HG02642 (cell line): ENCODE data around the gene ASB16.
"Not testable (repeated sequence)": the region's sequence is repeated elsewhere in the genome, so short reads cannot be mapped to it uniquely, and the experiment has no call there.

Experiments
- ATAC-seq: cut with Tn5 transposase; IDR thresholded peaks from one replicate; pipeline ENCODE4 v1.9.1; 2021; ENCODE audit warnings: mild to moderate bottlenecking; ENCODE audit not compliant: unreplicated experiment, poor library complexity

Gene ASB16

DNA sequence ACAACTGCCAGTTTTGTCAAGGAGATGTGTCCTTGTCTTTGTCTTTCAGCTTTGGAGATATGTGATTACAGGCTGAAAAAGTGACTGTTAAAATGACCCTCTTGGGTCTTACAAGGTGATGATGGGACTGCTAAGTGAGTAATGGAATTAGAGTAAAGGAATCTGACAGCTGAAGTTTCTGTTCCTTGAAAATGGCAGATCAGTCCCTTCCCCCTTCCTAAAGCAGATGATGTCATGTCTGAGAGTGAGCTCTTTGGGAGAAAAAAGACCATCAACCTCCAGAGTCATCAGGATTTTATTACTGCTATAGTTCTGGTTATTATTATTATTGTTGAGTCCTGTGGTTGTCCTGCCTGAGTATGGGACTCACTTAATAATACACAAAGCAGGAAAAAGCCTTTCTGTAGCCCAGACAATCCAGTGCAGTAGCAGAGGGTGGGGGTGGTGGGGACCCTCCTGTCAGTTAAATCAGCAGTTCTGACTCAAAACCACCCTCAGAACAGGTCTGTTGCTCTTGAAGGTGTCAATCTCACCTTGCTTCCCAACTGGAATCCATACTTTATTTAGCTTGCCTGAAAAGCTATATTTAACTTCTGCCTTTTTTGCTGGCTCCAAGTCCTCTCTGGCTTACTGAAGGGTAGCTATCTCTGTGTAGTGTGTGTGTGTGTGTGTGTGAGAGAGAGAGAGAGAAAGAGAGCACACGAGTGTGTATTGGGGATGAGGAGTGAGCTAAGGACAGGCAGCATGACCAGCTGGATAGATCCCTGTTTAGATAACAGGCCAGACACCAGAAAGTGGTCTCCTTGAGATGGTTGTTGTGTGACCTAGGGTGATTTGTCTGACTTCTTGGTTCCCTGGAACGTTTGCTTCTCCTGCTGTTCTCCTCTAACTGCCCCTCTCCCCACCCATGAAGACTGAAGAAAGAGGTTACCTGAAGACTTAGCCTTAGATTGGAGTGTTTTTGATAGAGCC, 23.8 kb upstream of the ASB16 start:
- no peak for ATAC-seq

DNA sequence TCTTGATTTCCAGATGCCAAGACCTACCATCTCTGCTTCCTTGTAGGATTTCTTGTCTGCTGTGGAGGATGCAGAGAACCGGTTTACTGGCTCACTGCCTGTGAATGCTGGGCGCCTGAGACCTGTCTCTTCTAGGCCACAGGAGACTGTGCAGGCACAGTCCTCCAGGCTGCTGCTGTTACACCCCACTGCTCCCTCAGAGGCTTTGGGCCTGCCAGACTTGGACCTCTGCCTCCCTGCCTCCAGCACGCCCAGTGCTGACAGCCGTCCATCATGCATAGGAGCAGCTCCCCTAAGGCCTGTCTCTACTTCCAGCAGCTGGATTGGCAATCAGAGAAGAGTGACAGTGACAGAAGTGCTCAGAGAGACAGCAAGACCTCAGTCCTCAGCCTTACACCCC, 22.7 kb upstream of the ASB16 start:
- ATAC-seq, result no peak

DNA sequence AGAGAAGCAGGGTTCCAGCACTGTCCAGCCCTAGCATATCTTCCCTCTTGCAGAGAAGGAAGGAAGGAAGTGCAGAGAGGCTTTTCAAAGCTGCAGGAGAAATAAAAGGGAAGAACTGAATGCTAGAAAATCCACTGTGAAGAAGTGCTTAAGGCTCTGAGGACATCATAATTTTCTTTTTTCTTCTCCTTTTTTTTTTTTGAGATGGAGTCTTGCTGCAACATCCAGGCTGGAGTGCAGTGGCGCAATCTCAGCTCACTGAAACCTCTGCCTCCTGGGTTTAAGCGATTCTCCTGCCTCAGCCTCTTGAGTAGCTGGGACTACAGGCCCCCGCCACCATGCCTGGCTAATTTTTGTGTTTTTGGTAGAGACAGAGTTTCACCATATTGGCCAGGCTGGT, 21.4 kb upstream of the ASB16 start:
- ATAC-seq, result not testable (repeated sequence)

DNA sequence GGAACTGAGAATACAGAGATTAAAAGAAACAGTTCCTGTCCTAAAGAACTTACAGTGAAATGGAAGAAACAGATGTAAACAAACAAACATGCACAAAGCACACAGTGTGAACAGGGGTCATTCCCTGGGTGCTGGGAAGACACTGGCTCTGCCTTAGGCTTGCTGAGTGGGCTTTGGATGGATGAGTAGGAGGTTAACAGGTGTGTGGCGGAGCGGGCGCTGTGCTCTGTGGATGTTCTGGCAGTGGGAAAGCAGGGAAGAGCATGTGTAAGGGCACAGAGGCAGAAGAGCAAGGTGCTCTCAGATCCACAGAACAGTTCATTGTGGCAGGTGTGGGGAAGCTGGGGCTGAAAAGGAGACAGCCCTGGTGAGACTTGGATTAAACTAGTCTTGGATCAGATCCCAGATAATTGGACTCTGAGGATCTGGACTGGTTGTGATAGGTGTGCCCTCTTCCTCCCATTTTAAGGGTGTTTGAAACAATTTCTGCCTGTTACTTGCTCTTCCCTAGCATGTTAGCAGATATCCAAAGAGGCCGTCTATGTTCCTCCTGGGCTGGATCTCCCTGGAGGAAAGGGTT, 20.7 kb upstream of the ASB16 start:
- no peak for ATAC-seq

DNA sequence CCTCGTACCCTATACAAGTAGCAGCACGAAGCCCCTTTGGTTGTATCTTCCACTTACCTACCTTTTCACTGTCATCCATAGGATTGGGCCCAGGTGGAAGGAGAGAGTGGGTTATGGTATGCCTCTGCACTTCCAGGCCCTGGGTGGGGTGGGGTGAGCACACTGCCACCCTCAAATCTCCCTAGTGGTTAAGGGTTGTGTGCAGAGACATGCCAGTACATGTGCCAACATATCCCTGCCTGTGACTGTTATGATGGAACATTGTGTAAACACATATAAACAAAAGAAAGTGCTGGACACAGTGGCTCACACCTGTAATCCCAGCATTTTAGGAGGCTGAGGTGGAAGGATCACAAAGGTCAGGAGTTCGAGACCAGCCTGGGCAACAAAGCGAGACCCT, 17.6 kb upstream of the ASB16 start:
- no peak for ATAC-seq

DNA sequence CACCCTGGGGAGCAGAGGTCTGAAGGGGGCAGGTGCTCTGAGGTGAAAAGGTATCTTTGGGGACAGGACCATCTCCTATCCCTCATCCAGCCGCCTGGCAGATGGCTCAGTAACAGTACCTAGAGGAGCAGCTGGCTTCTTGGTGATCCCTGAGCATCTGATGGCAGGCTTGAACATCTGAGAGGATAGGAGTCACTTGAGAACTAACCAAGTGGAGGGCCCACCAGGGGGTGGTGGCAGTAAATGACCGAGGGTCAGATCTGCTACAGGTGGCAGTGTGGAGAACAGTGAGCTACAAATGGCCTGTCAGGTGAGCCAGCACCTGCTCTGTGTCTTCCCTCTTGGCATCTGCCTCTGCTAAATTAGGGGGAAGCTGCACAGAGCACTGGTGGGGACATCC, 15.0 kb upstream of the ASB16 start:
- ATAC-seq, result no peak

DNA sequence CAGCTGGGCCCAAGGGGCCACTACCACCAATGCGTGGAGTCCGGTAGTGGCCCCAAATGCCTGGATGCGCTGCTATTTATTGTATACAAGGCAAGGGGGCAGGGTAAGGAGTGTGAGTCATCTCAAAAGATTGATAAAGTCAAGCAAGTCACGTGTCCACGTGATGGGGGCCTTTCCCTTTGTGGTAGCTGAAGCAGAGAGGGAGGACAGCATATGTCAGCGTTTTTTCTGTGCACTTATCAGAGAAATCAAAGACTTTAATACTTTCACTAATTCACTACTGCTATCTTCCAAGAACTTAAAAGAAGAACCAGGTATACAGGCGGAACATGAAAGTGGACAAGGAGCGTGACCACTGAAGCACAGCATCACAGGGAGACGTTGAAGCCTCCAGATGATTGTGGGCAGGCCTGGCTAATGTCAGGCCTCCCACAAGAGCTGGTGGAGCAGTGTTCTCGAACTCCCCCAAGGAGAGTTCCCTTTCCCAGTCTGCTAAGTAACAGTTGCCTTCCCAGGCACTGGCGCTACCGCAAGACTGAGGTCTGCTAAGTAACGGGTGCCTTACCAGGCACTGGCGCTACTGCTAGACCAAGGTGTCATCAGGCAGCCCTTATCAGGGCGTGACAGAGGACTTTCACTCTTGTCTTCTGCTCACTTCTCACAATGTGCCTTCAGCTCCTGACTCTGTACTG, 10.8 kb upstream of the ASB16 start:
- ATAC-seq, result no peak

DNA sequence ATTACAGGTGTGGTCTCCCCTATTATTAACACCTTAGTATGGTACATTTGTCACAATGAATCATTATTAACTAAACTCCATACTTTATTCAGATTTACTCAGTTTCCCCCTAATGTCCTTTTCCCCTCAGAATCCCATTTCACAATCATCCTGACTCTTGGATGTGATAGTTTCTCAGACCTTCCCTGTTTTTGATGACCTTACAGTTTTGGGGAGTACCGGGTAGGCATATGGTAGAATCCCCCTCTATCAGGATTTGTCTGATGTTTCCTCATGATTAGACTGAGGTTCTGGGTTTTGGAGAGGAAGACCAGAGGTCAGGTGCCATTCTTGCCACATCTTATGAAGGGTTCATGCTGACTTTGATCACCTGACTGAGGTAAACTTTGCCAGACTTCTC, 6.0 kb upstream of the ASB16 start:
- ATAC-seq, result no peak

DNA sequence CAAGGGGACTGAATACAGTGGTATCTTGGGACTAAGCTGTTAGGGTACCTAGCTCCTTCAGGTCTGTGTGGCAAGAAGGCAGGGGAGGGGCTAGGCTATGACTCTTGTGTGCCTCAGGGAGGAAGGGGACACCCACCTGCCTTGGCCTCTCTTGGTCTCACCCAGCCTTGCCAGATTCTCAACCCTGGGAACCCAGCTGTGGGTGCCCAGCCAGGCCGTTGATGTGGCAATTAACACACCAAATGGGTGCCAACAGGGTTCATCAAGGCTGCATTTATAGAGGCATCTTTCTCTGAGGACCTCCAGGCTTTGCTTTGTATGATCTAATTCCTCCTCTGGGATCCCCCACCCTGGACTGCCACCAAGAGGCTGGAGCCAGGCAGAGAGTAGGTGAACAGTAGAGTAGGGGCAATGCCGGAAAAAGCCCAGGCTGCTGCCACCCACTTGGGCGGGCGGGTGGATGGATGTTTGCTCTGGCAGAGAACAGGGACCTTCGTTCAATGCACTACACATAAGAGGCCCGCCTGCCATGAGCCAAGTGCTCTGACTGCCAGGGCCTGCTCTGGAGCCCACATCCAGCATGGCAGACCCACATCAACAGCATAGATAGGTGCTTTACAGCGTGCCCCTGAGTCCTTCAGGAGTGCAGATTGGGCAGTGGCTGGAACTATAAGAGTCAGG, 3.2 kb upstream of the ASB16 start:
- ATAC-seq, result no peak

DNA sequence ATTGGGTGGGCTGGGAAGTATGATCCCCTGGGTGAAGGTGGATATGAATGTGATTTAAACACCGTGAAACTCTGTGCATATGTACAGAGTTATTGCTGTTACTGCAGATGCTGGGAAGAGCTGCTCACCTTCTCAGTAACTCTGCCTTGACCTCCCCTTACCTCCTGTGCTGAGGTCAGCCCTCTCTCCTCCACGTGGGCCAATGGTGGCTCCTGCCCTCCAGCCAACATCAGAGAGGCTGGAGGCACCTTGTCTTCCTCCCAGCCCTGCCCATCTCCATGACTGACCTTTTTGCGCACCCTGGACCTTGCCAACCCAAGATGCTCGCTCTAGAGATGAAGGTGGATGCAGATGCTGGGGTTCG, 387 bp upstream of the ASB16 start:
- no peak for ATAC-seq

DNA sequence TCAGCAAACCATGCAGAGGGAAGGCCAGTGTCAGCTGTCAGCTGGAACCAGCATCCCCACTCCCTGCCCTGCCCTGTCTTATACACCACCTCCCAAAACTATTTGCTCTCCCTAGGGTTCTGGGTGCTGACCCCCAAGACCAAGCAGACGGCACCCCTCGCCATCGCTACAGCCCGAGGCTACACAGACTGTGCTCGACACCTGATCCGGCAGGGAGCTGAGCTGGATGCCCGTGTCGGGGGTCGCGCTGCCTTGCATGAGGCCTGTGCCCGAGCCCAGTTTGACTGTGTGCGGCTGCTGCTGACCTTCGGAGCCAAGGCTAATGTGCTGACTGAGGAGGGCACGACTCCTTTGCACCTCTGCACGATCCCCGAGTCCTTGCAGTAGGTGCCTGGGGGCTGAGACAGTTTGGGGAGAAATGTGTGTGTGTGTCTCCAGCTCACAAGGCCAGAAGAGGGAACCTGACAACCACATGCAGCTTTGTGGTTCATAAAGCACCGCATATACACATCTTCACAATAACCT, 1.5 kb downstream of the ASB16 start:
- no peak for ATAC-seq

DNA sequence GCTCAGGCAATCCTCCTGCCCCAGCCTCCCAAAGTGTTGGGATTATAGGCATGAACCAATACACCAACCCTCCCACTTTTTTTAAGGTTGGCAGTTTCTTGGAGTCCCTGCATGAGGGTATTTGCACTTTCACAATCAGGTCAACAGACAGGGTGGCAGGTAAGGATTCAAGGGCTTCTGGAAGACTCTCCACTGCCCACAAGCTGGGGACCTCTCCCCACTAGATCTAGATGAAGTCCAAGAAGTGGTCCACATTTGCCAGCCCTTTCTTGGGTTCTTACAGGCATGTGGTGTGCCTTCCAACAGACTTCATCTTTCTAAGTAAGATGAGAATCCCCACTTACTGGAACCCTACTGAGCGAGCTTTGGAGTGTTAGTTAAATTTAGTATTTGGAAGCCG, 3.9 kb downstream of the ASB16 start:
- no peak for ATAC-seq

DNA sequence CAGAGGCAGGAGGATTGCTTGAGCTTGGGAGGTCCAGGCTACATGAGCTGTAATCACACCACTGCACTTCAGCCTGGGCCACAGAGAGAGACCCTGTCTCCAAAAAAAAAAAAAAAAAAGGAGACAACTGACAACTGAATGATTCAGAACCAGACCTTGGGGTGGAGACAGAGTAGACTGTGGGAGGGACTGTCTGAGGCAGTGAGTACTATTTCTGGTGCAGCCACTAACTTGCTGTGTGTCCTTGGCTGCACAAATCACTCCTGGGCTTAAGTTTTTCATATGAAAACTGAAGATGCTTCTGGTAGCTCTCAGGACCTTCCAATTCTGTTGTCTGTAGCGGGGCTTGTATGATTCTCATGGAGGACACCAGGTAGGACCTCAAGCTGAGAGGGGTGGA, 5.8 kb downstream of the ASB16 start:
- ATAC-seq, result no peak

DNA sequence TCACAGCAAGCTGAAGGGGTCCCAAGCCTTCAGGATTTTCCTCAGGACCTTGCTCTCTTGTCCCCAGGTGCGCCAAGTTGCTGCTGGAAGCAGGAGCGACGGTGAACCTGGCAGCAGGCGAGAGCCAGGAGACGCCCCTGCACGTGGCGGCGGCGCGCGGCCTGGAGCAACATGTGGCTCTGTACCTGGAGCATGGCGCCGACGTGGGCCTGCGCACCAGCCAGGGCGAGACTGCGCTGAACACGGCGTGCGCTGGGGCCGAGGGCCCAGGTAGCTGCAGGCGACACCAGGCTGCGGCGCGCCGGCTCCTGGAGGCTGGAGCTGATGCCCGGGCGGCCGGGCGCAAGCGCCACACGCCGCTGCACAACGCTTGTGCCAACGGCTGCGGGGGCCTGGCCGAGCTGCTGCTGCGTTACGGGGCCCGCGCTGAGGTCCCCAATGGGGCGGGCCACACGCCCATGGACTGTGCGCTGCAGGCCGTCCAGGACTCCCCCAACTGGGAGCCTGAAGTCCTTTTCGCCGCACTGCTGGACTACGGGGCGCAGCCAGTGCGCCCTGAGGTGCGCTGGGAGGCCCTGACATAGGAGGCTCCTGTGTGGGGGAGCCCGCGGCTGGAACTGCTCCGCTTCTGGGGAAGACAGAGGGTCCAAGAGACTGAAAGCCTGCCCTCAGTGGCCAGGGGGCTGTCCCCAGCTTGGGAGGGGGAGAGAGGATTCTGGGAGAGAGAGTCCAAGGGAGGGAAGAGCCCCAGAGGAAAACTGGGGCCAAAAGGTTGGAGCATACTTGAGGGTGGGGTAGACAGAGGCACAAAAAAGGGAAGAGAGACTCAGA, 6.4 kb downstream of the ASB16 start:
- no peak for ATAC-seq

DNA sequence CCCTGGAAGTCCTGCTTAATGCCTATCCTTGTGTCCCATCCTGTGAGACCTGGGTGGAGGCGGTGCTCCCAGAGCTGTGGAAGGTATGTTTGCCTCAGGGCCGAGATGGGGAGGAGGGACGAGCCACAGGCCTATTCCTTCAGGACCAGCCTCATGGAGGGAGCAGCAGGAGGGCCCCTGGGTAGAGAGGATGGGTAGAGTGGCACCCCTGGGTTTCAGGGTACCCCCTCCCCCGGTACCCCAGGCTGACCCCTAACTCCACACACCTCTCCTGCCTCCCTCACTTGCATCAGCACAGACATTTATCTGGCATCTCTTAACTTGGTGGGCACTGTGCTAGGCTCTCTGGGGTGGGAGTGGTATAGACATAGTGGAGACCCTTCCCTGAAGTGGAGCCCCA, 7.1 kb downstream of the ASB16 start:
- no peak for ATAC-seq

DNA sequence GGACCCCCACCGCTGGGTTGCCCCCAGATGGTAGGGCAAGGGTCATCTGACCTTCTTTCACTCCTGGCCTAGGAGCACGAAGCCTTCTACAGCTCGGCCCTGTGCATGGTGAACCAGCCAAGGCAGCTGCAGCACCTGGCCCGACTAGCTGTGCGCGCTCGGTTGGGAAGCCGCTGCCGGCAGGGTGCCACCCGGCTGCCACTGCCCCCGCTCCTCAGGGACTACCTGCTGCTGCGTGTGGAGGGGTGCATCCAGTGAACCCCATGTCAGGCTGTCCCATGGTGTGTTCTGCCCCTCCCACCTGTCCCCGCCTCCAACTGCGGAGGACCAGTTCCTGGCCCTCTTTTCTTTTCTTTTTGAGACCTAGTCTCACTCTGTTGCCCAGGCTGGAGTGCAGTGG, 7.6 kb downstream of the ASB16 start:
- ATAC-seq, result no peak

DNA sequence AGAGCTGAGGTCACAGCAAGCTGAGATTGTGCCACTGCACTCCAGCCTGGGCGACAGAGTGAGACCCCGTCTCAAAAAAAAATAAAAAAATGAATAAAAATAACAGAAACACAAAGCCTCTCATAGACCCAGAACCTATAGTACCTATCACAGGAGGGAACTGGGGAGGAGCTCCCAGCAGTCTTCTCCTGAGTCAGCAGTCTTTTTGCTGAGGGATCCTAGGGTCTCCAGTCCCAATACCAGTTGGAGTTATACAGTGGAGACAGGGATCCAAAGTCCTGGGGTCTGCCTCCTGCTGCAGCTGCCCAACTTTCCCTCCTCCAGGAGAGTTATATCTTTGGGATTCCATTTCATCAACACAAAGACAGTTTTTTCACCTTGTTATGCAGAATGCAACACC, 12.5 kb downstream of the ASB16 start:
- ATAC-seq, result no peak

DNA sequence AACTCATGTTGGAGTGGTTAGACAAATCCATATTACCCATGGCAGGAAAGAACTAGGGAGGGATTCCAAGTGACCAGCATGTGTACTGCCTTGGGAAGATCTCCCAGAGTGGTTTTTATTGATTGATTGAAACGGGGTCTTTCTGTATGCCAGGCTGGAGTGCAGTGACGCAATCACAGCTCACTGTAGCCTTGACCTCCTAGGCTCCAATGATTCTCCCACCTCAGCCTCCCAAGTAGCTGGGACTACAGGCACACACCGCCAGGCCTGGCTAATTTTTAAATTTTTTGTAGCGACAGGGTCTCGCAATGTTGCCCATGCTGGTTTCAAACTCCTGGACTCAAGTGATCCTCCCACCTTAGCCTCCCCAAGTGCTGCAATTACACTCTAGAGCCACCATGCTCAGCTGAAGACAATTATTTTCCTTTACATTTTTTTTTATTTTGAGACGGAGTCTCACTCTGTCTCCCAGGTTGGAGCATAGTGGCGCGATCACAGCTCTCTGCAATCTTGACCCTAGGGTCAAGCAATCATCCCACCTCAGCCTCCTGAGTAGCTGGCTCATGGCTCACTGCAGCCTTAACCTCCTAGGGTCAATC, 13.8 kb downstream of the ASB16 start:
- no peak for ATAC-seq

DNA sequence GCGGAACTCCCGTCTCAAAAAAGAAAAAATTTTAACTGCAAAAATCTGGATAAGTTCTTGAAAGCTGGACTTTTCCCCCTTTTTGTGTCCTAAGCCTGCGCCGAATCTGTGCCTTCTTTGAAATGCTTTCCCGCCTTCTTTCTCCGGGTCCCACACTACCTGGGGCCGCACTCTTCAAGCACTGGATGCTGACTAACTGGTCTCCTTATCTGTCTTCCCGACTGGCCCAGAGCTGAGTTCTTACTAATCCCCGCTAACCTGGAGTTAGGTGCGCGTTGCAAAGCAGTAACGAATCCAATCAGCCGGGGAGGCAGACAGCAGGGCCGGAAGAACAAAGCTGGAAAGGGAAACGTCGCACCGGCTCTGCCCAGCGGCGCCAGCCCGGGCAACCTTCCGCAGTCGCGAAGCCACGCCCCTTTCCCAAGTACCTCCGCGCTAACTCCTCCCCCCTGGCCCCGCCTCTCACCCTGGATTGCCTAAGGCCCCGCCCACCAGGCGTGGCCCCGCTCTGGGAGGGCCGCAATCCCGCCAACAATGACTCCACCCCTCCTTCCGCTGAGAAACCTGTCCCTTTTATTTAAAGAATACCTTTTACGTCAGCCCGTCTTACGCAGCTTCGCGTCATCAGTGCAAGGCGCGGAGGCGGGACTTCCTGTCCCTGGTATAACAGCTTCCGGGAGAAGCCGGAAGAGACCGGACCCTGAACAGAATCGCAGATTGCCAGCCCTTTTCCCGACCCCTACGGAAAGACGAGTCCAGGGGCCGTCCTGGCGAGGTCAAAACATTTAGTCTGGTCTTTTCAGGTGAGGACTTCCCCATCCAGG, 16.0 kb downstream of the ASB16 start, which contains the start of gene TMUB2:
Gene TMUB2, plus strand, starts transcription at position 666 of the 824 bp plus-strand sequence. CDS start 737 bp downstream, outside the sequence.
- ATAC-seq, result peak; percentile 90
